Sigmoid colon (tissue), 4 donors: Measurements from ENCODE around the gene ARHGAP15.

Experiments used
- EP300 ChIP-seq, 4 donors: sonication (generic); formaldehyde crosslinking; IDR thresholded peaks; one replicate each; pipeline ENCODE4 v1.6.1; 2017; ENCODE audit warnings: antibody characterized with exemption in 4 of 4
- TF ChIP-seq, protein P1 (sequence below), 4 experiments: fragments of 450-650 bp in 3 of 4; fragments of 200-600 bp in 1 of 4; IDR thresholded peaks; one replicate each; pipeline ENCODE4 v1.5.1; 2016 to 2019; ENCODE audit warnings: antibody characterized with exemption in 4 of 4, mild to moderate bottlenecking in 3 of 4, moderate library complexity in 2 of 4

DNA sequence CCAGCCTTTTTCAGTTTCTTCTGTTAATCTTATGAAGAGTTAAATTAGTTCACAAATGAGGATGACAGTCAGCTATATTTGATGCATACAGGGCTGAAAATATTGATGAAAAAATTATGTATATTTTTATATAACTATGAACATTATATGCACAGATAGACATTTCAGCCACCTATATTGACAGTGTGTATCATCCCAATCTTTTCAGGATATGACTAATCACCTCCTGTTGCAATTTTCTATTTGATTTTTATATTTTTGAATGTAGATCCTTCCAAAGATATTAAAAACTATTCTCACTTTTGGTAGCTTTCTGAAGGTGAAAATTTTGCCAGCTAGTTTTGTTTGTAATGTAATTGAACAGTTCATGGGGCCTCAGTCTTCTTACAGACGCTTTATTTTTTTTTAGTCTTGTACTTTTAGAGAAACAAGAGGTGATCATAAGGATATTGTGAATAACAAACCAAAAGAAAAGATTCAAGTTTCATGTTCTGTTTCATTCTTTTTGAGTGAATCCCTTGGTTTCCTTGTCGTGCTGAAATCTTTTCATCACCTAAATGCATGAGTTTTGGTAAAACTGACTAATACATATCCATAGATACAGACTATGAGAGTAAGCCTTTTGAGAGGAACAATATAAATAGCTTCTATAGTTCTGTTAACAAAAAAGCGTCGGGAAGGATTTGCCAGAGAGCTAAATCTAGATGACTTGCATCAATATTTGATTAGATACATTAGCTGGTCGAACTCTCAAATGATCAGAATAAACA is 123.1 kb downstream of the ARHGAP15 start:
- TF ChIP-seq, protein P1, sequence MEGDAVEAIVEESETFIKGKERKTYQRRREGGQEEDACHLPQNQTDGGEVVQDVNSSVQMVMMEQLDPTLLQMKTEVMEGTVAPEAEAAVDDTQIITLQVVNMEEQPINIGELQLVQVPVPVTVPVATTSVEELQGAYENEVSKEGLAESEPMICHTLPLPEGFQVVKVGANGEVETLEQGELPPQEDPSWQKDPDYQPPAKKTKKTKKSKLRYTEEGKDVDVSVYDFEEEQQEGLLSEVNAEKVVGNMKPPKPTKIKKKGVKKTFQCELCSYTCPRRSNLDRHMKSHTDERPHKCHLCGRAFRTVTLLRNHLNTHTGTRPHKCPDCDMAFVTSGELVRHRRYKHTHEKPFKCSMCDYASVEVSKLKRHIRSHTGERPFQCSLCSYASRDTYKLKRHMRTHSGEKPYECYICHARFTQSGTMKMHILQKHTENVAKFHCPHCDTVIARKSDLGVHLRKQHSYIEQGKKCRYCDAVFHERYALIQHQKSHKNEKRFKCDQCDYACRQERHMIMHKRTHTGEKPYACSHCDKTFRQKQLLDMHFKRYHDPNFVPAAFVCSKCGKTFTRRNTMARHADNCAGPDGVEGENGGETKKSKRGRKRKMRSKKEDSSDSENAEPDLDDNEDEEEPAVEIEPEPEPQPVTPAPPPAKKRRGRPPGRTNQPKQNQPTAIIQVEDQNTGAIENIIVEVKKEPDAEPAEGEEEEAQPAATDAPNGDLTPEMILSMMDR (IDR thresholded peaks at IDR 0.05), result no peak
- TF ChIP-seq EP300 (IDR thresholded peaks at IDR 0.05), result no peak
